Endothelial cell (in vitro differentiated cells): ENCODE data around the gene INTS3. TPM values are rescaled to one million over a fixed set of nuclear protein-coding genes. Genes with fewer than 3 reads are reported as not detected.

Experiments
- DNase-seq: peaks from one replicate; pipeline ENCODE4 v3.0.0; 2021; ENCODE audit warnings: low spot score
- H3K27ac Mint-ChIP-seq: one replicate; pipeline ENCODE4 v1.8.0; 2021; ENCODE audit warnings: mixed read lengths, inconsistent platforms; ENCODE audit not compliant: unreplicated experiment
- H3K27me3 Mint-ChIP-seq: one replicate; pipeline ENCODE4 v1.8.0; 2021; ENCODE audit warnings: mild to moderate bottlenecking, moderate library complexity, mixed read lengths, inconsistent platforms; ENCODE audit not compliant: unreplicated experiment
- H3K36me3 Mint-ChIP-seq: one replicate; pipeline ENCODE4 v1.8.0; 2021; ENCODE audit warnings: mild to moderate bottlenecking, low read depth, mixed read lengths, inconsistent platforms; ENCODE audit not compliant: unreplicated experiment
- H3K4me1 Mint-ChIP-seq: one replicate; pipeline ENCODE4 v1.8.0; 2021; ENCODE audit warnings: mild to moderate bottlenecking, mixed read lengths, inconsistent platforms; ENCODE audit not compliant: unreplicated experiment
- H3K4me3 Mint-ChIP-seq: one replicate; pipeline ENCODE4 v1.8.0; 2021; ENCODE audit warnings: mild to moderate bottlenecking, mixed read lengths, inconsistent platforms; ENCODE audit not compliant: unreplicated experiment
- H3K9me3 Mint-ChIP-seq: one replicate; pipeline ENCODE4 v1.8.0; 2021; ENCODE audit warnings: mixed read lengths, inconsistent platforms; ENCODE audit not compliant: unreplicated experiment
- CTCF ChIP-seq: fragments of 200-600 bp; sonication (generic); IDR thresholded peaks from one replicate; pipeline ENCODE4 v1.5.0; 2021; ENCODE audit warnings: antibody characterized with exemption; ENCODE audit not compliant: unreplicated experiment
- total RNA-seq: library from RNA; stranded (reverse); fragmentation: NEBNext Ultra II Directional; extraction: Animal tissue kit (Norgen Biotek cat#: 25700); gene quantifications from one replicate; pipeline ENCODE4 v1.2.1, GENCODE V29; 2021; ENCODE audit not compliant: unreplicated experiment

The INTS3 gene
- total RNA-seq, 1 donor from 2014 or later: 69.4 TPM

GRCh38 chr1:153801786-153802697, 74.2 kb downstream of the INTS3 start:
- no peak for DNase-seq
- H3K9me3 Mint-ChIP-seq: no peaks in the 10 kb centered on the region
- H3K27ac Mint-ChIP-seq: peak overlapping the region; percentile 16
- H3K36me3 Mint-ChIP-seq: peaks cover 19% of the 10 kb centered on the region
- H3K4me1 Mint-ChIP-seq: no peaks in the 10 kb centered on the region
- peaks cover 11% of the 10 kb centered on the region for H3K27me3 Mint-ChIP-seq
- no peak for TF ChIP-seq CTCF
- peak overlapping the region; percentile 47 for H3K4me3 Mint-ChIP-seq

DNA sequence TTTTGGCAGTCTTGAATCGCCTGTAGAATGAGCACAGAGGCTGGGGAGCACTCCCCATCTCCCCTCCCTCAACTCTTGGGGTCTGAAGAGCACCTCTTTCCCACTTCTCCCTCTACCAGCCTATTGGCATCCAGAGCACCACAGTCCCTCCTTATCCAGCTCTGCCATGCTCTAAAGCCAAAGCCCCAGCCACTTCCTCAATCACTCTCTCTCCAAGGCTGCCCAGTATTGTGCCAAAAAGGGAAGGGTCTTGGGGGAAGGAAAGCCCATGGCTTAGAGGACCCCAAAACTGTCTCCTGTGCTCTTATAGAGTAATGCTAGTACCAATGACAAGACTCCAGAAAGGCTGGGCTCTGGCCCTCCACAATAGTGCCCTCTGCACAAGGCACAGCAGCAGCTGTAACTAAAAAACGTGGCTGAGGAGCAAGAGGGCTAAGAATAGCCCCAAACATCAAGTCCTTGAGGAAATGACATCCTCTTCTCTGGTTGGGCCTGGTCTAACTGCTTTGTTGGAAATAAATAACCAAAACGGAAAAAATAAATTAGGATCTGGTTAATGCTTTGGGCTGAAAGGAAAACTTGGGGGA, 75.7 kb downstream of the INTS3 start:
- no peak for TF ChIP-seq CTCF
- H3K27me3 Mint-ChIP-seq: peaks cover 12% of the 10 kb centered on the region

GRCh38 chr1:153804112-153804511, 76.3 kb downstream of the INTS3 start:
- Mint-ChIP-seq H3K9me3 (no peaks in the 10 kb centered on the region), H3K27ac (no peak overlapping the region), H3K36me3 (peaks cover 29% of the 10 kb centered on the region), H3K4me3 (no peak overlapping the region), H3K27me3 (peaks cover 12% of the 10 kb centered on the region), H3K4me1 (no peaks in the 10 kb centered on the region)
- no peak for DNase-seq
- no peak for TF ChIP-seq CTCF

More for the DNA sequence above, 75.7 kb downstream of the INTS3 start:
- peak overlapping the region; percentile 16 for H3K27ac Mint-ChIP-seq
- no peaks in the 10 kb centered on the region for H3K4me1 Mint-ChIP-seq
- H3K36me3 Mint-ChIP-seq: peaks cover 26% of the 10 kb centered on the region
- DNase-seq: no peak
- no peaks in the 10 kb centered on the region for H3K9me3 Mint-ChIP-seq
- no peak overlapping the region for H3K4me3 Mint-ChIP-seq

- peak overlapping the region; percentile 63 for H3K4me3 Mint-ChIP-seq
- DNase-seq: no peak
- H3K9me3 Mint-ChIP-seq: no peaks in the 10 kb centered on the region
- no peaks in the 10 kb centered on the region for H3K4me1 Mint-ChIP-seq
- no peak overlapping the region for H3K27ac Mint-ChIP-seq
- no peak for TF ChIP-seq CTCF
- H3K36me3 Mint-ChIP-seq: peaks cover 40% of the 10 kb centered on the region
- peaks cover 12% of the 10 kb centered on the region for H3K27me3 Mint-ChIP-seq
Measured at GRCh38 chr1:153805042-153805745, 77.3 kb downstream of the INTS3 start.
